Activated T-cell treated with anti-CD3 and anti-CD28 coated beads for 48 hours (primary cell): ENCODE measurements around the gene UBXN6.

Experiments
- DNase-seq: peaks from one replicate; pipeline ENCODE4 v3.0.0-alpha.2; 2020; ENCODE audit warnings: low read depth

UBXN6 gene

GRCh38 chr19:4457654-4458395, at the start of gene UBXN6:
TSS of gene UBXN6 (minus strand) at chr19:4457794. CDS start at chr19:4457697, 97 bp downstream.
- DNase-seq: peak; percentile 98

- no peak for DNase-seq
Observed at GRCh38 chr19:4507150-4507452, 49.5 kb upstream of the UBXN6 start.

GRCh38 chr19:4506449-4507149, 49.0 kb upstream of the UBXN6 start:
- peak; percentile 6 for DNase-seq

GRCh38 chr19:4505570-4506448, 48.2 kb upstream of the UBXN6 start:
- no peak for DNase-seq

- no peak for DNase-seq
Observed at GRCh38 chr19:4504891-4505569, 47.4 kb upstream of the UBXN6 start.

- DNase-seq: no peak
Observed at GRCh38 chr19:4504297-4504701, 46.7 kb upstream of the UBXN6 start.

- DNase-seq: no peak
Observed at GRCh38 chr19:4503825-4504170, 46.2 kb upstream of the UBXN6 start.

GRCh38 chr19:4503132-4503824, 45.7 kb upstream of the UBXN6 start:
- no peak for DNase-seq

- DNase-seq: no peak
Observed at GRCh38 chr19:4502282-4503131, 44.9 kb upstream of the UBXN6 start.

GRCh38 chr19:4501691-4502090, 44.1 kb upstream of the UBXN6 start:
- no peak for DNase-seq

- DNase-seq: no peak
Observed at GRCh38 chr19:4500841-4501591, 43.4 kb upstream of the UBXN6 start.

- no peak for DNase-seq
Observed at GRCh38 chr19:4499855-4500254, 42.3 kb upstream of the UBXN6 start.

GRCh38 chr19:4499318-4499717, 41.7 kb upstream of the UBXN6 start:
- no peak for DNase-seq

- DNase-seq: no peak
Observed at GRCh38 chr19:4498694-4499093, 41.1 kb upstream of the UBXN6 start.

- no peak for DNase-seq
Observed at GRCh38 chr19:4497770-4498389, 40.3 kb upstream of the UBXN6 start.

- no peak for DNase-seq
Observed at GRCh38 chr19:4496304-4496703, 38.7 kb upstream of the UBXN6 start.

- no peak for DNase-seq
Observed at GRCh38 chr19:4495471-4495870, 37.9 kb upstream of the UBXN6 start.

- no peak for DNase-seq
Observed at GRCh38 chr19:4494691-4495064, 37.1 kb upstream of the UBXN6 start.

- DNase-seq: no peak
Observed at GRCh38 chr19:4493929-4494690, 36.5 kb upstream of the UBXN6 start.
